ENCODE data around the gene TSPAN4. TPM values are rescaled to one million over a fixed set of nuclear protein-coding genes. Genes with fewer than 3 reads are reported as not detected.

TSPAN4 gene
- total RNA-seq, 1 donor from 2014 or later: 50.8 TPM

- peak overlapping the region; percentile 18 for H3K4me3 ChIP-seq (ENCODE audit: low read depth, low read length)
- H3K27me3 ChIP-seq (ENCODE audit: control insufficient read depth, insufficient read depth, low read length): no peaks in the 10 kb centered on the region
- FAIRE-seq (no peak), DNase-seq (ENCODE audit: low read depth) (no peak)
- peaks cover 1% of the 10 kb centered on the region for H3K36me3 ChIP-seq (ENCODE audit: control insufficient read depth, insufficient read depth, low read length)
- TF ChIP-seq, protein P1, sequence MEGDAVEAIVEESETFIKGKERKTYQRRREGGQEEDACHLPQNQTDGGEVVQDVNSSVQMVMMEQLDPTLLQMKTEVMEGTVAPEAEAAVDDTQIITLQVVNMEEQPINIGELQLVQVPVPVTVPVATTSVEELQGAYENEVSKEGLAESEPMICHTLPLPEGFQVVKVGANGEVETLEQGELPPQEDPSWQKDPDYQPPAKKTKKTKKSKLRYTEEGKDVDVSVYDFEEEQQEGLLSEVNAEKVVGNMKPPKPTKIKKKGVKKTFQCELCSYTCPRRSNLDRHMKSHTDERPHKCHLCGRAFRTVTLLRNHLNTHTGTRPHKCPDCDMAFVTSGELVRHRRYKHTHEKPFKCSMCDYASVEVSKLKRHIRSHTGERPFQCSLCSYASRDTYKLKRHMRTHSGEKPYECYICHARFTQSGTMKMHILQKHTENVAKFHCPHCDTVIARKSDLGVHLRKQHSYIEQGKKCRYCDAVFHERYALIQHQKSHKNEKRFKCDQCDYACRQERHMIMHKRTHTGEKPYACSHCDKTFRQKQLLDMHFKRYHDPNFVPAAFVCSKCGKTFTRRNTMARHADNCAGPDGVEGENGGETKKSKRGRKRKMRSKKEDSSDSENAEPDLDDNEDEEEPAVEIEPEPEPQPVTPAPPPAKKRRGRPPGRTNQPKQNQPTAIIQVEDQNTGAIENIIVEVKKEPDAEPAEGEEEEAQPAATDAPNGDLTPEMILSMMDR (IDR thresholded peaks at IDR 0.05; ENCODE audit: insufficient read depth, low read length, severe bottlenecking): no peak
These were observed 7.5 kb downstream of the TSPAN4 start for GRCh38 chr11:849951-850774.

GRCh38 chr11:850775-851763 is 8.4 kb downstream of the TSPAN4 start:
- FAIRE-seq (no peak), DNase-seq (ENCODE audit: low read depth) (no peak)
- TF ChIP-seq, protein P1 (IDR thresholded peaks at IDR 0.05; ENCODE audit: insufficient read depth, low read length, severe bottlenecking): peak; percentile 1
- Histone ChIP-seq H3K27me3 (ENCODE audit: control insufficient read depth, insufficient read depth, low read length) (no peaks in the 10 kb centered on the region), H3K4me3 (ENCODE audit: low read depth, low read length) (no peak overlapping the region), H3K36me3 (ENCODE audit: control insufficient read depth, insufficient read depth, low read length) (peaks cover 1% of the 10 kb centered on the region)

DNA sequence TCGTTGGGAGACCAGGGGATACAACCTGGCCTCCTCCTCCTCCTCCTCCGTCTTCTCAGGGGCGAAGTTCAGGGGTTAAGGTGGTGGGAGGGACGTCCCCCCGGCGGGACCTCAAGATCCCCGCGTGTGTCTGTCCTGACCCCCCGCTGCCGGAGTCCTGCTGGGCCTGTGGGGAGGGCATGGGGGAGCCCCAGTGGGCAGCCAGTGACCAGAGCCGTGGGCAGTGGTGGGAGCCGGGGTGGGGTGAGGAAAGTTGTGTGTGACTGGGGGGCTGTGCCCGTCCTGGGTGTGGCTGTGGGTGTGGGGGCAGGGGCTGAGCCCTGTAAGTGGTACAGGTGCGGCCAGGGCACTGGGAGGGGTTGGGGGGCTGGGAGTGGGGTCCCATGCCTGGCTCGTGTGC is 10.1 kb downstream of the TSPAN4 start:
- no peaks in the 10 kb centered on the region for H3K27me3 ChIP-seq (ENCODE audit: control insufficient read depth, insufficient read depth, low read length)
- H3K36me3 ChIP-seq (ENCODE audit: control insufficient read depth, insufficient read depth, low read length): peaks cover 1% of the 10 kb centered on the region
- H3K4me3 ChIP-seq (ENCODE audit: low read depth, low read length): no peak overlapping the region
- no peak for FAIRE-seq
- no peak for DNase-seq (ENCODE audit: low read depth)
- TF ChIP-seq, protein P1 (IDR thresholded peaks at IDR 0.05; ENCODE audit: insufficient read depth, low read length, severe bottlenecking): no peak

DNA sequence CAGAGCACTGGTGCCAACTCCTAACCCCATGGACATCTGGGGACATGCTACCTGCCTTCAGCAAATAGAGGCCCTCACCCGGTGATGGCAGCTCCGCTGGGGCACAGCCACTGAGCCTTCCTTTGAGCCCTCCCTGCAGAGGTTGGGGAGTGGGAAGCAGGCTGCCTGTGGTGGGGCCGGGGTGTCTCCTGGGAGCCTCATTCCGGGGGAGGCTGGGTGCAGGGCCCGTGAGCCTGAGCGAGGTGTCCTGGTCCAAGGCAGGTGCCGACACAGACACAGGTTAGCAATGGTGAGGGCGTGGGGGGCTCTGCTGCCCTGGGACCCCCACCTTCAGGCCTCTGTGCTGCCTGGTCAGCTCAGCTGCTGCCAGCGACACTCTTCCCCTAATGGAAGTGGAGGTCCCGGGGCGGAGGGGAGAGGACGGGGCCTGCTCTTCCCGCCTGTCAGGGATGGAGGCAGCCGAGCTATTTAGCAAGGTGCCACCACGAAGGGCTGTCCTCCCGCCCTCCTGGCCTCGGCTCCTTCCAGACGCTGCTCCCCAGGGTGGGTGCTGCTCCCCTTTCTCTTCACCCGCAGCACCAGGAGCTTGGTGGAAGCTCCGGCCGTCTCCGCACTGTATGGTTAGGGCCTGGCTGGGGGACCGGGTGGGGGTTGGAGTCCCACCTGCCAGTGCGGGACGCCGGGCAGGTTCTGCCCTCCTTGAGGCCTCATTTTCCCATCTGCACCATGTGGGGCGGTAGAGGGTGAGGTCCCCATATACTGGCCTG is 11.2 kb downstream of the TSPAN4 start:
- no peak for FAIRE-seq
- TF ChIP-seq, protein P1 (IDR thresholded peaks at IDR 0.05; ENCODE audit: insufficient read depth, low read length, severe bottlenecking): no peak
- no peak for DNase-seq (ENCODE audit: low read depth)
- no peaks in the 10 kb centered on the region for H3K27me3 ChIP-seq (ENCODE audit: control insufficient read depth, insufficient read depth, low read length)
- H3K36me3 ChIP-seq (ENCODE audit: control insufficient read depth, insufficient read depth, low read length): peaks cover 1% of the 10 kb centered on the region
- H3K4me3 ChIP-seq (ENCODE audit: low read depth, low read length): no peak overlapping the region

DNA sequence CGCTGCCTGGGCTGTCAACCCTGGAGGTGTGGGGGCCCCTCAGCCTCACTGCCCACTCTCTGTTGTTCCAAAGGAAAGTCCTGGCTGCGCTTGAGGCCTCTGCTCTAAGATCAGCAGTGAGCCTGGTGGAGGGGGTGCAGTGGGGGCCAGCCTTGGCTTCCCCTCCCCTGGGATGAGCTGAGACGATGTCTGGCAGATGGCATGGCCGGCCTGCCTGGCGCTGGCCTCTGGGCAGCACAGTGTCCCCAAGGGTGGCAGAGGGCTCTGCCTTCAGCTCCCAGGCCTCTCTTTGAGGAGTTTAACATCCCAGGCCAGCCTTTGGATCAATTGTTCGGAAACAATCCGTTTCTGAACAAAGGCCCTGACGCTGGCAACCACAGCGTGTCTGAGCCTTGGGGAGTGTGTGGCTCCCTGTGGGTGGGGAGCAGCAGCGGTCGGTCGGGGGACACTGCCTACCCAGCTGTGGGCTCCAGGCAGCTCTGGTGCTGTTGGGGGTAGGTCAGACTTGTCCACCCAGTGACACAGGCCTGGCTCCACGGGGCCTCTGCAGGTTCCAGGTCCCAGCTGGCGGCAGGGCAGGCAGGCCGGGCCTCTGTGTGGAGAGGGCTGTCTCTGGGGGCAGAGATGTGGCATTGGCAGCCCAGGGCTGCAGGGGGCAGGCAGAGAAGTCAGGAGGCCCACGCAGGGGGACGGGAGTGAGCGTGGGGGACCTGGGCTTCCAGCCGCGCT is 12.1 kb downstream of the TSPAN4 start:
- DNase-seq (ENCODE audit: low read depth) (no peak), FAIRE-seq (no peak)
- TF ChIP-seq, protein P1 (IDR thresholded peaks at IDR 0.05; ENCODE audit: insufficient read depth, low read length, severe bottlenecking): no peak
- H3K27me3 ChIP-seq (ENCODE audit: control insufficient read depth, insufficient read depth, low read length): no peaks in the 10 kb centered on the region
- H3K36me3 ChIP-seq (ENCODE audit: control insufficient read depth, insufficient read depth, low read length): peaks cover 1% of the 10 kb centered on the region
- H3K4me3 ChIP-seq (ENCODE audit: low read depth, low read length): no peak overlapping the region
